Lower leg skin (tissue), 3 donors: ENCODE data around the gene PFDN2.

Source experiments
- CTCF ChIP-seq, 3 donors: fragments of 450-650 bp; IDR thresholded peaks; one replicate each; pipeline ENCODE4 v1.5.1; 2016; ENCODE audit warnings: antibody characterized with exemption in 3 of 3, mild to moderate bottlenecking in 3 of 3, moderate library complexity in 2 of 3
- POLR2A ChIP-seq, 2 donors: fragments of 450-650 bp; IDR thresholded peaks; one replicate each; pipeline ENCODE4 v1.6.1; 2016 to 2017; ENCODE audit warnings: antibody characterized with exemption in 2 of 2, mild to moderate bottlenecking in 1 of 2, moderate library complexity in 1 of 2

- no peak for TF ChIP-seq CTCF (IDR thresholded peaks at IDR 0.05)
- TF ChIP-seq POLR2A (IDR thresholded peaks at IDR 0.05) = no peak
Measured at GRCh38 chr1:161080441-161081405, 37.1 kb downstream of the PFDN2 start.
